ENCODE results near the gene PTPN22. TPM values are rescaled to one million over a fixed set of nuclear protein-coding genes. Genes with fewer than 3 reads are reported as not detected.

PTPN22 gene
- total RNA-seq, 4 donors from 2014 or later = 0.57 to 17.5 (median 4.7) TPM

- TF ChIP-seq, protein P1, sequence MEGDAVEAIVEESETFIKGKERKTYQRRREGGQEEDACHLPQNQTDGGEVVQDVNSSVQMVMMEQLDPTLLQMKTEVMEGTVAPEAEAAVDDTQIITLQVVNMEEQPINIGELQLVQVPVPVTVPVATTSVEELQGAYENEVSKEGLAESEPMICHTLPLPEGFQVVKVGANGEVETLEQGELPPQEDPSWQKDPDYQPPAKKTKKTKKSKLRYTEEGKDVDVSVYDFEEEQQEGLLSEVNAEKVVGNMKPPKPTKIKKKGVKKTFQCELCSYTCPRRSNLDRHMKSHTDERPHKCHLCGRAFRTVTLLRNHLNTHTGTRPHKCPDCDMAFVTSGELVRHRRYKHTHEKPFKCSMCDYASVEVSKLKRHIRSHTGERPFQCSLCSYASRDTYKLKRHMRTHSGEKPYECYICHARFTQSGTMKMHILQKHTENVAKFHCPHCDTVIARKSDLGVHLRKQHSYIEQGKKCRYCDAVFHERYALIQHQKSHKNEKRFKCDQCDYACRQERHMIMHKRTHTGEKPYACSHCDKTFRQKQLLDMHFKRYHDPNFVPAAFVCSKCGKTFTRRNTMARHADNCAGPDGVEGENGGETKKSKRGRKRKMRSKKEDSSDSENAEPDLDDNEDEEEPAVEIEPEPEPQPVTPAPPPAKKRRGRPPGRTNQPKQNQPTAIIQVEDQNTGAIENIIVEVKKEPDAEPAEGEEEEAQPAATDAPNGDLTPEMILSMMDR (IDR thresholded peaks at IDR 0.05; ENCODE audit: low read depth) = no peak
These were observed 13.1 kb downstream of the PTPN22 start for GRCh38 chr1:113858418-113858817.

GRCh38 chr1:113857776-113858175 lies 13.7 kb downstream of the PTPN22 start:
- TF ChIP-seq, protein P1 (IDR thresholded peaks at IDR 0.05; ENCODE audit: low read depth) = no peak

DNA sequence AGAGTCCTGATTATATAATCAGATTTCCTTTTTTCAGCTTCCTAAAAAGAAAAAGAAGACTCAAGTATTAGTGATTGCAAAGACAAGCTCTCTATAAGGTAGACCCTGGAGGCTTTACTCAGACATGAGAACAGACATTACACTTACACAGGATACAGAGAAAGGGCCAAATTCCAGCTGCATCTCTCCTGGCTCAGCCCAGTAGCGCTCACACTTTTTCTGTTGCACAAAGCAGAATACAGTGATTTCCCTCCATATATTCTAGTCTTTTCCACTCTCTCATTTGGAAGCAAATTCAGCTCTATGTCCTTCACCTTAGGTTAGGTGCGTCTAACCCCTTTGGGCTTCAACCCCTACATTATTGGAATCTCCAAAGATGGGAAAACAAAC lies 15.1 kb downstream of the PTPN22 start:
- TF ChIP-seq, protein P1 (IDR thresholded peaks at IDR 0.05; ENCODE audit: low read depth) = no peak

- TF ChIP-seq, protein P1 (IDR thresholded peaks at IDR 0.05; ENCODE audit: low read depth) = no peak
These were observed 15.7 kb downstream of the PTPN22 start for GRCh38 chr1:113855630-113856400.

- TF ChIP-seq, protein P1 (IDR thresholded peaks at IDR 0.05; ENCODE audit: low read depth) = no peak
These were observed 17.3 kb downstream of the PTPN22 start for GRCh38 chr1:113854234-113854633.

GRCh38 chr1:113850127-113850796 lies 21.2 kb downstream of the PTPN22 start:
- TF ChIP-seq, protein P1 (IDR thresholded peaks at IDR 0.05; ENCODE audit: low read depth) = no peak

GRCh38 chr1:113849072-113849471 lies 22.4 kb downstream of the PTPN22 start:
- TF ChIP-seq, protein P1 (IDR thresholded peaks at IDR 0.05; ENCODE audit: low read depth) = no peak

All from subcutaneous adipose tissue (tissue), 4 donors.